GM23248 (cell line): Measurements from ENCODE around the gene PPP6R1. TPM values are rescaled to one million over a fixed set of nuclear protein-coding genes. Genes with fewer than 3 reads are reported as not detected.

Experiments used
- DNase-seq: peaks from one replicate; pipeline ENCODE4 v3.0.0-alpha.2; 2015
- H2AFZ ChIP-seq: fragments of 200-600 bp; sonication (generic); 2 replicates; pipeline ENCODE4 v1.6.1; 2016; ENCODE audit warnings: antibody characterized with exemption
- H3F3A ChIP-seq: fragments of 200-600 bp; sonication (generic); 2 replicates; pipeline ENCODE4 v1.6.1; 2016; ENCODE audit warnings: mild to moderate bottlenecking, antibody characterized with exemption, mixed run types; ENCODE audit not compliant: insufficient read depth
- H3K27ac ChIP-seq: fragments of 200-600 bp; sonication (generic); 2 replicates; pipeline ENCODE4 v1.5.1; 2016; ENCODE audit warnings: mild to moderate bottlenecking
- H3K27me3 ChIP-seq: fragments of 200-600 bp; sonication (generic); replicated peaks from 2 replicates; pipeline ENCODE4 v1.6.1; 2016; ENCODE audit warnings: mild to moderate bottlenecking; ENCODE audit not compliant: insufficient read depth
- H3K36me3 ChIP-seq: fragments of 200-600 bp; sonication (generic); 2 replicates; pipeline ENCODE4 v1.6.1; 2016; ENCODE audit warnings: low read depth, mild to moderate bottlenecking
- H3K4me1 ChIP-seq: fragments of 200-600 bp; sonication (generic); 2 replicates; pipeline ENCODE4 v1.6.1; 2016; ENCODE audit warnings: mild to moderate bottlenecking; ENCODE audit not compliant: insufficient read depth
- H3K4me2 ChIP-seq: fragments of 200-600 bp; sonication (generic); one replicate; pipeline ENCODE4 v1.6.1; 2016; ENCODE audit warnings: mild to moderate bottlenecking; ENCODE audit not compliant: unreplicated experiment
- H3K4me3 ChIP-seq: fragments of 200-600 bp; sonication (generic); 2 replicates; pipeline ENCODE4 v1.5.1; 2016; ENCODE audit warnings: mild to moderate bottlenecking
- H3K79me2 ChIP-seq: fragments of 200-600 bp; sonication (generic); 2 replicates; pipeline ENCODE4 v1.6.1; 2016; ENCODE audit warnings: mild to moderate bottlenecking; ENCODE audit not compliant: insufficient read depth
- H3K9ac ChIP-seq: fragments of 200-600 bp; sonication (generic); 2 replicates; pipeline ENCODE4 v1.6.1; 2016; ENCODE audit warnings: mild to moderate bottlenecking
- H3K9me2 ChIP-seq: fragments of 200-600 bp; sonication (generic); 2 replicates; pipeline ENCODE4 v1.6.1; 2016; ENCODE audit warnings: mixed run types, mild to moderate bottlenecking, moderate library complexity; ENCODE audit not compliant: insufficient read depth
- H3K9me3 ChIP-seq: fragments of 200-600 bp; sonication (generic); one replicate; pipeline ENCODE4 v1.6.1; 2017; ENCODE audit warnings: low read depth
- H4K20me1 ChIP-seq: fragments of 200-600 bp; sonication (generic); 2 replicates; pipeline ENCODE4 v1.6.0; 2016; ENCODE audit not compliant: insufficient read depth
- EZH2 ChIP-seq: fragments of 200-600 bp; sonication (generic); IDR thresholded peaks from 2 replicates; pipeline ENCODE4 v1.6.1; 2018; ENCODE audit warnings: antibody characterized with exemption, mild to moderate bottlenecking; ENCODE audit not compliant: insufficient read depth, poor library complexity, severe bottlenecking
- EZH2phosphoT487 ChIP-seq: fragments of 200-600 bp; sonication (generic); IDR thresholded peaks from 2 replicates; pipeline ENCODE4 v1.6.1; 2018; ENCODE audit warnings: antibody characterized with exemption, moderate library complexity, mild to moderate bottlenecking, low read depth; ENCODE audit not compliant: insufficient read depth
- WGBS, 2 experiments: methylation state at CpG; one replicate each; pipeline ENCODE4 v1.1.6; 2015 to 2017; ENCODE audit warnings: low lambda C conversion rate in 2 of 2, low coverage in 1 of 2; ENCODE audit errors: missing lambda C conversion rate in 2 of 2; 5-methylcytosine and 5-hydroxymethylcytosine counted together
- in situ Hi-C: fragments of 300-500 bp; cut with MboI; formaldehyde crosslinking; loops from 2 replicates; pipeline ENCODE4 v1.15.0; 2020
- microRNA-seq: library from miRNA; unstranded; fragments of <30 nt; microRNA quantifications from one replicate; pipeline ENCODE4, GENCODE V29; 2016; ENCODE audit warnings: borderline number of aligned reads
- polyA plus RNA-seq: library from polyadenylated mRNA; unstranded; fragments of >200 nt; fragmentation: Nextera tagmentation; extraction: Ambion mirVana; gene quantifications from 2 replicates; pipeline ENCODE4 v1.2.1, GENCODE V29; 2016
- small RNA-seq: library from RNA; depleted of rRNA; stranded (forward); fragments of <200 nt; gene quantifications from one replicate; pipeline ENCODE3, GENCODE V24; 2014; ENCODE audit warnings: low read depth, low replicate concordance
- total RNA-seq: library from RNA; depleted of rRNA; stranded (reverse); fragments of >200 nt; shearing (Covaris generic); gene quantifications from 2 replicates; pipeline ENCODE4 v1.2.3, GENCODE V29; 2014; rRNA removed

Gene PPP6R1
- total and polyA plus RNA-seq, 2 experiments from 2014 or later: 9.7 to 36.9 TPM

DNA sequence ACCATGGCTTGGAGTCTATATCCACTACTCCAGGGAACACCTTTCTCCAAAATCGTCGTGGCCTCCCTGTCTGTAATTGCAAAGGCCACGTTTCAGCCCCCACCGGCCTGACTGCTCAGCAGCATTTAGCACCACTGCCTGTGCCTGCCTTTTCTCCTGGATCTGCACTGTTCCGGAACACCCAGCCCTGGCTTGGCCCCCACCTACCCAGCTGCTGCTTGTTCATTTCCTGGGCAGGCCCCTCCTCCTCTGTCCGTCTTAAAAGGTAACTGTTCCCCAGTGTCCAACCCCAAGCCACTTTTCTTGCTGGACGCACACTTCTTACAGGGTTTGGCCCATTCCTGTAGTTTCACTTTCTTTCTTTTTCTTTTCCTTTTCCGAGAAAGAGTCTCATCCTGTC is 70.2 kb downstream of the PPP6R1 start:
- Histone ChIP-seq H4K20me1 (no peaks in the 10 kb centered on the region), H3K27me3 (no peaks in the 10 kb centered on the region), H3K9me2 (no peaks in the 10 kb centered on the region), H3K4me1 (peaks cover 12% of the 10 kb centered on the region; the same call in 1 of the 2 replicates), H3F3A (peaks cover 8% of the 10 kb centered on the region; the same call in 1 of the 2 replicates), H2AFZ (0 out of 2 replicates have a peak overlapping the region, but pooled peaks have one; percentile 27), H3K4me3 (no peak overlapping the region), H3K27ac (peak overlapping the region; percentile 89), H3K4me2 (no peak overlapping the region), H3K9ac (peak overlapping the region; percentile 72), H3K36me3 (no peaks in the 10 kb centered on the region), H3K9me3 (no peaks in the 10 kb centered on the region), H3K79me2 (no peaks in the 10 kb centered on the region)
- in situ Hi-C loops: no loop called here
- DNase-seq: no peak
- TF ChIP-seq EZH2: no peak
- no peak for TF ChIP-seq EZH2phosphoT487
- WGBS, 2 experiments: 55% methylated on average over 8 of the region's 8 CpGs

DNA sequence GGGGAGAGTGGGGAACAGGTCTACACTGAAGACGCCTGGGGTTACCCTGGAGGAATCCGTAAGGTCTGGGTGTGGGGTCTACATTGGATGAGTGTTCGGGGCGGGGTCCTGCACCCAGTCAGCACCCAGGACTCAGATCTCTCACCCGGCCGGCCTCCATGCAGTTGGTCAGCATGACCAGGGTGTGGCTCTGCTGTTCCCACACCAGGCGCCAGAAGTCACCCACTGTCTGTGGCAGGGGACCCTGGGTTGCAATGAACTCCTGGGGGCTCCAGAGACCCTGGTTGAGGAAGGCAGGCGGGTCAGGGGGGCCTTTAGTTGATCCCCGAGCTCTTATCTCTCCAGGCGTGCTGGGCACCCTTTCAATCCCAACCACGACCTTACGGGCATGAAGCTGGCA is 72.7 kb downstream of the PPP6R1 start:
- Histone ChIP-seq H3K9ac (no peak overlapping the region), H3K79me2 (no peaks in the 10 kb centered on the region), H3K9me2 (no peaks in the 10 kb centered on the region), H3F3A (peaks cover 8% of the 10 kb centered on the region; the same call in 1 of the 2 replicates), H2AFZ (no peak overlapping the region), H3K36me3 (no peaks in the 10 kb centered on the region), H3K9me3 (no peaks in the 10 kb centered on the region), H3K27me3 (no peaks in the 10 kb centered on the region), H3K4me2 (no peak overlapping the region), H4K20me1 (no peaks in the 10 kb centered on the region), H3K4me3 (no peak overlapping the region), H3K27ac (no peak overlapping the region), H3K4me1 (peaks cover 12% of the 10 kb centered on the region; the same call in 1 of the 2 replicates)
- in situ Hi-C loops: no loop called here
- WGBS, 2 experiments: 35 to 39% methylated on average over 11 to 12 of the region's 12 CpGs
- no peak for DNase-seq
- TF ChIP-seq EZH2phosphoT487: no peak
- no peak for TF ChIP-seq EZH2

DNA sequence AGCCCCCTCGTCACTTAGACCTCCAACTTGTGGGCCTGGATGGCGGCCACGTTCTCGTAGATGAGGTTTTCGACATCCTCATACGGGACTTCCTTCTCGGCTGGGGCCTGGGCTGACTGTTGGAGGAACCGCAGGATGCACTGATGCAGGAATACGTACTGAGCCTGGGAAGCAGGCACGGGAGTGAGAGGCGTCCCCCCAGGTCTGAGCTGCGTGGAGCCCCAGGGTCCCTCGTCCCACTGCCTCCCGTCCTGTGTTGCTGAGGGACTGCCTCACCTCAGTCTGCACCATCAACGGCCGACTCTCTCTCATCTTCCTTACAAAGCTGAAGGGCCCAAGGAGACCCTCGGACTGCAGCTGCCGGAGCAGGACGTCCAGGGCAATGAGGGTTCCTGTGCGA is 77.1 kb downstream of the PPP6R1 start:
- Histone ChIP-seq H2AFZ (no peak overlapping the region), H4K20me1 (no peaks in the 10 kb centered on the region), H3K27ac (no peak overlapping the region), H3K9me3 (no peaks in the 10 kb centered on the region), H3K27me3 (peaks cover 6% of the 10 kb centered on the region; the same call in 1 of the 2 replicates), H3K79me2 (no peaks in the 10 kb centered on the region), H3K4me2 (no peak overlapping the region), H3K36me3 (no peaks in the 10 kb centered on the region), H3K9ac (no peak overlapping the region), H3K4me1 (0 out of 2 replicates have a peak, but pooled peaks cover 6% of the 10 kb centered on the region), H3K4me3 (no peak overlapping the region), H3K9me2 (no peaks in the 10 kb centered on the region), H3F3A (no peaks in the 10 kb centered on the region)
- WGBS, 2 experiments: 61 to 62% methylated on average over 19 to 20 of the region's 20 CpGs
- no peak for DNase-seq
- in situ Hi-C loops: no loop called here
- no peak for TF ChIP-seq EZH2phosphoT487
- no peak for TF ChIP-seq EZH2

Small RNAs within 50 kb of the gene (microRNA-seq; reads per million reads assigned to microRNA genes)
- gene MIR6802 (2.6 reads per million), gene MIR6803 (6.6 reads per million, percentile 9 among the genes with 10 or more reads in this experiment), gene MIR6804 (1.5 reads per million)

Small RNAs within 50 kb of the gene (small RNA-seq; reads per million reads assigned to genes)
- gene MIR6802 (not detected), gene MIR6803 (not detected), gene MIR6804 (not detected)

Other genes with a start within 250 kb of the PPP6R1 start
- not detected in 2 replicates for gene GP6, start 220.8 kb downstream of the PPP6R1 start, total RNA-seq
- gene GP6, start 220.8 kb downstream of the PPP6R1 start, polyA plus RNA-seq: not detected in 2 replicates
- gene RDH13, start 195.9 kb downstream of the PPP6R1 start, total RNA-seq: 6.4 and 11.8 TPM in 2 replicates
- gene RDH13, start 195.9 kb downstream of the PPP6R1 start, polyA plus RNA-seq: 7.8 and 9.6 TPM in 2 replicates
- gene EPS8L1, start 183.1 kb downstream of the PPP6R1 start, total RNA-seq: 0.76 and 1.3 TPM in 2 replicates
- 0.56 and 1.1 TPM in 2 replicates for gene EPS8L1, start 183.1 kb downstream of the PPP6R1 start, polyA plus RNA-seq
- 66.9 and 82.5 TPM in 2 replicates for gene PPP1R12C, start 141.4 kb downstream of the PPP6R1 start, total RNA-seq
- 16.4 and 17.3 TPM in 2 replicates for gene PPP1R12C, start 141.4 kb downstream of the PPP6R1 start, polyA plus RNA-seq
- 0.76 TPM in 1 of 2 replicates, not detected in the other for gene TNNT1, start 109.8 kb downstream of the PPP6R1 start, total RNA-seq
- gene TNNT1, start 109.8 kb downstream of the PPP6R1 start, polyA plus RNA-seq: 1.3 and 1.8 TPM in 2 replicates
- not detected in 2 replicates for gene TNNI3, start 101.3 kb downstream of the PPP6R1 start, total RNA-seq
- 0.35 TPM in 1 of 2 replicates, not detected in the other for gene TNNI3, start 101.3 kb downstream of the PPP6R1 start, polyA plus RNA-seq
- 0.22 and 0.25 TPM in 2 replicates for gene DNAAF3, start 92.4 kb downstream of the PPP6R1 start, total RNA-seq
- gene DNAAF3, start 92.4 kb downstream of the PPP6R1 start, polyA plus RNA-seq: 0.39 and 0.47 TPM in 2 replicates
- not detected in 2 replicates for gene SYT5, start 78.7 kb downstream of the PPP6R1 start, total RNA-seq
- gene SYT5, start 78.7 kb downstream of the PPP6R1 start, polyA plus RNA-seq: 0.28 and 0.38 TPM in 2 replicates
- 0.43 and 2.9 TPM in 2 replicates for gene PTPRH, start 49.5 kb downstream of the PPP6R1 start, total RNA-seq
- gene PTPRH, start 49.5 kb downstream of the PPP6R1 start, polyA plus RNA-seq: 0.28 and 0.49 TPM in 2 replicates
- 0.63 and 2.4 TPM in 2 replicates for gene TMEM86B, start 30.3 kb downstream of the PPP6R1 start, total RNA-seq
- gene TMEM86B, start 30.3 kb downstream of the PPP6R1 start, polyA plus RNA-seq: 0.41 and 0.46 TPM in 2 replicates
- gene HSPBP1, start 21.1 kb upstream of the PPP6R1 start, total RNA-seq: 31.9 and 42.5 TPM in 2 replicates
- 60.2 and 62.5 TPM in 2 replicates for gene HSPBP1, start 21.1 kb upstream of the PPP6R1 start, polyA plus RNA-seq
- 1.9 and 11.9 TPM in 2 replicates for gene BRSK1, start 25.0 kb upstream of the PPP6R1 start, total RNA-seq
- 0.39 and 0.55 TPM in 2 replicates for gene BRSK1, start 25.0 kb upstream of the PPP6R1 start, polyA plus RNA-seq
- not detected in 2 replicates for gene TMEM150B, start 66.3 kb upstream of the PPP6R1 start, total RNA-seq
- gene TMEM150B, start 66.3 kb upstream of the PPP6R1 start, polyA plus RNA-seq: not detected in 2 replicates
- gene KMT5C, start 80.9 kb upstream of the PPP6R1 start, total RNA-seq: 8.1 and 8.6 TPM in 2 replicates
- 1.9 and 2.7 TPM in 2 replicates for gene KMT5C, start 80.9 kb upstream of the PPP6R1 start, polyA plus RNA-seq
- not detected in 2 replicates for gene COX6B2, start 95.7 kb upstream of the PPP6R1 start, total RNA-seq
- gene COX6B2, start 95.7 kb upstream of the PPP6R1 start, polyA plus RNA-seq: not detected in 2 replicates
- gene GARIN5B, start 104.2 kb upstream of the PPP6R1 start, total RNA-seq: not detected in 2 replicates
- gene GARIN5B, start 104.2 kb upstream of the PPP6R1 start, polyA plus RNA-seq: not detected in 2 replicates
- 12.8 and 28.7 TPM in 2 replicates for gene IL11, start 111.4 kb upstream of the PPP6R1 start, total RNA-seq
- 6.7 and 6.9 TPM in 2 replicates for gene IL11, start 111.4 kb upstream of the PPP6R1 start, polyA plus RNA-seq
- not detected in 2 replicates for gene TMEM190, start 117.8 kb upstream of the PPP6R1 start, total RNA-seq
- gene TMEM190, start 117.8 kb upstream of the PPP6R1 start, polyA plus RNA-seq: 0.47 TPM in 1 of 2 replicates, not detected in the other
- gene TMEM238, start 125.3 kb upstream of the PPP6R1 start, total RNA-seq: 0.97 and 1.8 TPM in 2 replicates
- not detected in 2 replicates for gene TMEM238, start 125.3 kb upstream of the PPP6R1 start, polyA plus RNA-seq
- gene RPL28, start 126.9 kb upstream of the PPP6R1 start, total RNA-seq: 300 and 875 TPM in 2 replicates
- gene RPL28, start 126.9 kb upstream of the PPP6R1 start, polyA plus RNA-seq: 530 and 536 TPM in 2 replicates
- gene UBE2S, start 148.8 kb upstream of the PPP6R1 start, total RNA-seq: 54.4 and 82.2 TPM in 2 replicates
- 106 and 107 TPM in 2 replicates for gene UBE2S, start 148.8 kb upstream of the PPP6R1 start, polyA plus RNA-seq
- not detected in 2 replicates for gene SHISA7, start 184.3 kb upstream of the PPP6R1 start, total RNA-seq
- gene SHISA7, start 184.3 kb upstream of the PPP6R1 start, polyA plus RNA-seq: not detected in 2 replicates
- 103 and 116 TPM in 2 replicates for gene ISOC2, start 202.6 kb upstream of the PPP6R1 start, total RNA-seq
- 34.0 and 35.3 TPM in 2 replicates for gene ISOC2, start 202.6 kb upstream of the PPP6R1 start, polyA plus RNA-seq
- not detected in 2 replicates for gene C19orf85, start 205.7 kb upstream of the PPP6R1 start, total RNA-seq
- not detected in 2 replicates for gene C19orf85, start 205.7 kb upstream of the PPP6R1 start, polyA plus RNA-seq
- gene ZNF628, start 217.6 kb upstream of the PPP6R1 start, total RNA-seq: 1.7 and 4.3 TPM in 2 replicates
- gene ZNF628, start 217.6 kb upstream of the PPP6R1 start, polyA plus RNA-seq: 1.1 TPM in 2 replicates
- gene NAT14, start 226.2 kb upstream of the PPP6R1 start, total RNA-seq: 13.4 and 13.9 TPM in 2 replicates
- gene NAT14, start 226.2 kb upstream of the PPP6R1 start, polyA plus RNA-seq: 11.1 and 12.0 TPM in 2 replicates
- gene SSC5D, start 229.4 kb upstream of the PPP6R1 start, total RNA-seq: 12.6 and 14.4 TPM in 2 replicates
- gene SSC5D, start 229.4 kb upstream of the PPP6R1 start, polyA plus RNA-seq: 9.8 and 10.0 TPM in 2 replicates